BJ (cell line): ENCODE measurements around the gene GLCCI1. TPM values are rescaled to one million over a fixed set of nuclear protein-coding genes. Genes with fewer than 3 reads are reported as not detected.

Experiments
- CTCF ChIA-PET: fragments of 350-600 bp; formaldehyde crosslinking; extraction: SDS; loops from one replicate; lab custom pipeline; 2021; ENCODE audit warnings: antibody characterized with exemption, inconsistent platforms; lab: Yijun Ruan, JAX
- POLR2A ChIA-PET: fragments of 300-600 bp; sonication (Branson Sonifier 250); formaldehyde crosslinking; extraction: SDS; loops from one replicate; lab custom pipeline; 2021; ENCODE audit warnings: antibody characterized with exemption; lab: Charles Lee
- DNase-seq: peaks from one replicate; pipeline ENCODE4 v3.0.0-alpha.2; 2011; ENCODE audit warnings: low read depth
- H3K27me3 ChIP-seq: 2 replicates; pipeline ENCODE4 v1.6.0; 2011; ENCODE audit warnings: low read length; ENCODE audit not compliant: control insufficient read depth, insufficient read depth
- H3K36me3 ChIP-seq: 2 replicates; pipeline ENCODE4 v1.5.1; 2011; ENCODE audit warnings: low read length; ENCODE audit not compliant: control insufficient read depth, insufficient read depth
- H3K4me3 ChIP-seq: 2 replicates; pipeline ENCODE4 v1.5.1; 2011; ENCODE audit warnings: low read depth, mild to moderate bottlenecking, control low read depth, low read length
- polyA plus RNA-seq: library from polyadenylated mRNA; depleted of rRNA; stranded (reverse); fragments of >200 nt; gene quantifications from 2 replicates; pipeline ENCODE4 v1.2.3, GENCODE V29; 2011
- TF ChIP-seq, protein P1 (sequence below): IDR thresholded peaks from 2 replicates; pipeline ENCODE4 v1.5.1; 2011; ENCODE audit warnings: low read depth, mild to moderate bottlenecking, control low read depth, inconsistent platforms, low read length, moderate library complexity; ENCODE audit not compliant: insufficient read depth

Gene GLCCI1
- polyA plus RNA-seq, 1 experiment: 11.2 TPM

DNA sequence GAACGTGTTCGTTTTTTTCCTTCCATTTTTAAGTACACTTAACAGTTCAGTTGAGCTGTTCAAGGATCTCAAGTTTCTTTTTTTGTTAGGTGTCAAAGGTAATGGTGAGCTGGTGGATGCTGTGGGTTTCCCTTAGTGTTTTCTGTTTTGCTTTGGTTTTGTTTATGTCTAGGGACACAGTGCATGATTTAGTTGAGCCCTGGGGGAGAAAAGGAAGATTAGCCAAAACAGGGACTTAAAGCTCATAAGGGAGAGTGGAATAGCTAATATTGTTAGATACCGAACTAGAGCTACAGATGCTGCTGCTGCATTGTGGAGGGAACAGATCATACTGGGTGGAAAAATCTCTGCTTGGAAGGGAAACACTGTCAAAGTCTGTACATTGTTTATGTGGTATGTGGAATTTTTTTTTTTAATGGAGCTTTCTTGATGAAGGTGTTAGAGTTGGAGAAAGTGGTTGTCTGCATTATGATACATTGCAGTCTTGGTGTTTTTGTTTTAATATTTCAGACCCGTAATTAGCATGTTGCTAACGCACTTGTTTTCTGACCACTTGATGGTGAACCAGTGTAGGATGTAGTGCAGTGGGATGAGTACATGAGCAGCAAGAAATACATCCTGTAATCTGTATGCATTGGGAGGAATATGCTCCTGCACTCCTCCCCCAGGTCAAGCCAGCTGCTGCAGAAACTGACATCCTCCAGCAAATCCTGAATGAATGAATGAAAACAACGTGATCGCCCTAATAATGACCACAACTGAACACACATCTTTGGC, 2.1 kb downstream of the GLCCI1 start:
- TF ChIP-seq, protein P1, sequence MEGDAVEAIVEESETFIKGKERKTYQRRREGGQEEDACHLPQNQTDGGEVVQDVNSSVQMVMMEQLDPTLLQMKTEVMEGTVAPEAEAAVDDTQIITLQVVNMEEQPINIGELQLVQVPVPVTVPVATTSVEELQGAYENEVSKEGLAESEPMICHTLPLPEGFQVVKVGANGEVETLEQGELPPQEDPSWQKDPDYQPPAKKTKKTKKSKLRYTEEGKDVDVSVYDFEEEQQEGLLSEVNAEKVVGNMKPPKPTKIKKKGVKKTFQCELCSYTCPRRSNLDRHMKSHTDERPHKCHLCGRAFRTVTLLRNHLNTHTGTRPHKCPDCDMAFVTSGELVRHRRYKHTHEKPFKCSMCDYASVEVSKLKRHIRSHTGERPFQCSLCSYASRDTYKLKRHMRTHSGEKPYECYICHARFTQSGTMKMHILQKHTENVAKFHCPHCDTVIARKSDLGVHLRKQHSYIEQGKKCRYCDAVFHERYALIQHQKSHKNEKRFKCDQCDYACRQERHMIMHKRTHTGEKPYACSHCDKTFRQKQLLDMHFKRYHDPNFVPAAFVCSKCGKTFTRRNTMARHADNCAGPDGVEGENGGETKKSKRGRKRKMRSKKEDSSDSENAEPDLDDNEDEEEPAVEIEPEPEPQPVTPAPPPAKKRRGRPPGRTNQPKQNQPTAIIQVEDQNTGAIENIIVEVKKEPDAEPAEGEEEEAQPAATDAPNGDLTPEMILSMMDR: no peak
- Histone ChIP-seq H3K36me3 (no peaks in the 10 kb centered on the region), H3K4me3 (peak overlapping the region; percentile 82), H3K27me3 (no peaks in the 10 kb centered on the region)
- POLR2A ChIA-PET: interaction anchor here (0.5 to 1.0 kb wide), 2 partner anchors 8 to 62 kb away, joined by 3 to 5 read pairs; no protein-coding TSS in a partner anchor
- CTCF ChIA-PET: interaction anchor here (0.9 kb wide), 1 partner anchor 28 kb away, joined by 3 read pairs; no protein-coding TSS in a partner anchor
- DNase-seq: no peak

DNA sequence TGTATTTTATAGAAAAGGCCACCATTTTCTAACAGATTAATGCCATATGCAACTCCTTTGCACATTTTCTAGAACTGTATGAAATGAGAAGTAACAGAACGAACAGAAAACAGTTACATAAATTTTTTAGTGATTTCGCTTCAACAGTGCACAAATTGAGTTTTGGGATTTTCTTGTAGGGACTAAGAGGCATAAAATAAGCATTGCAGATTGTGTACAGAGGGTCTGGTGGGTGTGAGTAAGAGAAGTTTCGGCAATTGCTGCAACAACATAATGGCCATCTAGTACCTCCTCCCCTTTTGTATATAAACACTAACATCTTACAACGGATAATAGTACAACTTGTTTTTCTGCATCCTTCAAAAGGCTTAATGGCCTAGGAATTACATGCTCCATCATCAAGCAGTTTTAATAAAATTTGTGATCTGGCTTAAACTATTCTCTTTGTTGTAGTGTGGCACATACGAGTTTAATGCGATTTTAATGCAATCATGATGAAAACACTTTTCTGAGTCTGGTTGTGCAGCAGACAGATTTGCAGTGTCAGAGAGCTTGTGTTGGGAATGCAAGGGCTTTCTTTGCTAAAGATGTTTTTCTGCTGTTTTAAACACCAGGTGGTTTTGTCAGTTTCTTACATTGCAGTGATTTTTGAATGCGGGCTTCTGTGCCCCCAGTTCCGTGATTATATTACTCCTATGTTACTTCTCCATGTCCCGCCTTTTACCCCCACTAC, 2.9 kb downstream of the GLCCI1 start:
- ChIA-PET POLR2A (interaction anchor here (1.0 kb wide), 1 partner anchor 9 kb away, joined by 3 read pairs; no protein-coding TSS in a partner anchor), CTCF (no interaction called here)
- no peak for DNase-seq
- Histone ChIP-seq H3K36me3 (no peaks in the 10 kb centered on the region), H3K4me3 (peak overlapping the region; percentile 82), H3K27me3 (no peaks in the 10 kb centered on the region)
- TF ChIP-seq, protein P1: no peak

DNA sequence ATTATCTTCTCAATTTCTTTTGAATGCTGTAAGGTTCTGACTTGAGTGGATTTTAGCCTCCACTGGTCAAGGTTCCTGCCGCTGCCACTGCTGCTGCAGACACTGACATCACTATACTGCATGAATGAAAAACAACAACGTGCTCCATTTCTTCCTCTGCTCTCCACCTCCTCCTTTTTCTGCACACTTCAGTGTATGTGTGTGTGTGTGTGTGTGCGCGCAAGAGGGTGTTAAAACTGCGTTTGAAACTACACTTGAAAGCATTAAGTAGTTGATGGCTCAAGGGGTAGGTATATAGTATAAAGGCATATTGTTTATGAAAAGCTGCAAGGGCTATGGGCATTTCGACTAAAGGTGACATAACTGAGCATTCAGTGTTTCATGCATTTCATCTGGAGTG, 3.5 kb downstream of the GLCCI1 start:
- no peaks in the 10 kb centered on the region for H3K36me3 ChIP-seq
- H3K4me3 ChIP-seq: peak overlapping the region; percentile 82; the same call in 1 of the 2 replicates
- TF ChIP-seq, protein P1: no peak
- H3K27me3 ChIP-seq: no peaks in the 10 kb centered on the region
- ChIA-PET CTCF (no interaction called here), POLR2A (no interaction called here)
- DNase-seq: no peak

DNA sequence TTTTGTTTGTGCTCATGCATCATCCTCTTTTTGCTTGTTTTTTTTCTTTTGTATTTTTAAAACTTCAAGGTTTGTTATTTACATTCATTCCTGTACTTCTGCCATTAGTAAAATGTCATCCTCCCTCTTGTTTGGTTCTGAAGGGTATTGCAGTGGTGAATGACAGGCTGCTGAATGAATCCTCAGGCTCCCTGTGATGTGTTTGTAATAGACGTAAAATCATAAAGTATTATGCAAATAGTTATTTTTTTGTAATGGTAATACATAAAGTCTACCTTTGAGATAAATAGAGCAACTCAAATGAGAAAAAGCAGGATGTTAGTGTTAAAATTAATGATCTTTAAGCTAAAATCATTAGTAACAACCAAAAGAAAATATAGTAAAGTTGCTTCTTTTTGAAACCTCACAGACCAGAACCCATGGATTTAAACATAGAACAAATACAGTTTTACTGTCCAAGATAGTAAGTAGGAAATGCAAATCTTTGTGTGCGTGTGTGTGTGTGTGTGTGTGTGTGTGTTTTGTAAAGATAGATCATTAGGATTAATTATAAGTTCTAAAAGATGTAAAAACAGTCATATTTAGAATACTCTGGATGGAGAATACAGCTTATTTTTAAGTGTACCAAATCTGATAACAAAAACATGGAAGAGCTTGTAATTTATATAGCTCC, 4.5 kb downstream of the GLCCI1 start:
- POLR2A ChIA-PET: no interaction called here
- H3K4me3 ChIP-seq: no peak overlapping the region
- DNase-seq: no peak
- H3K36me3 ChIP-seq: no peaks in the 10 kb centered on the region
- no peaks in the 10 kb centered on the region for H3K27me3 ChIP-seq
- CTCF ChIA-PET: no interaction called here
- TF ChIP-seq, protein P1: no peak

DNA sequence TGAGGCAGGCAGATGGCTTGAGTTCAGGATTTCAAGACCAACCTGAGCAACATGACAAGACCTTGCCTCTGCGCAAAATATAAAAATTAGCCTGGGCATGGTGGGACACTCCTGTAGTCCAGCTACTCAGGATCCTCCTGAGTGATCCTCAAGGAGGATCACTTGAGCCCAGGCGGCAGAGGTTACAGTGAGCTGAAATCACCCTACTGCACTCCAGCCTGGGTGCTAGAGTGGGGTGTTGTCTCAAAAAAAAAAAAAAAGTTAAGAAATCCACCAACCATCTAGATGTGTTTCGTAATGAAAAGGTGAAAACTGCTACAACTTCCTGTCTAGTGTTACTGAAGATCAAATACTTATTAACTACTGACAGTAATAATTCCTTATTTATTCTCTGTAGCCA, 8.1 kb downstream of the GLCCI1 start:
- TF ChIP-seq, protein P1: no peak
- CTCF ChIA-PET: no interaction called here
- Histone ChIP-seq H3K4me3 (no peak overlapping the region), H3K36me3 (no peaks in the 10 kb centered on the region), H3K27me3 (no peaks in the 10 kb centered on the region)
- DNase-seq: no peak
- POLR2A ChIA-PET: no interaction called here
